Activated T-helper 1 cell treated with anti-CD3 and anti-CD28 coated beads, Interleukin-2, amount 50 U/mL, for 16 hours (primary cell): ENCODE measurements around the gene GPR18.
"Not testable (repeated sequence)": the region's sequence is repeated elsewhere in the genome, so short reads cannot be mapped to it uniquely, and the experiment has no call there.

ENCODE experiments used
- DNase-seq, 2 donors: peaks; one replicate each; pipeline ENCODE4 v3.0.0-alpha.2; 2020; ENCODE audit warnings: low read depth in 1 of 2, low spot score in 1 of 2

Gene GPR18

DNA sequence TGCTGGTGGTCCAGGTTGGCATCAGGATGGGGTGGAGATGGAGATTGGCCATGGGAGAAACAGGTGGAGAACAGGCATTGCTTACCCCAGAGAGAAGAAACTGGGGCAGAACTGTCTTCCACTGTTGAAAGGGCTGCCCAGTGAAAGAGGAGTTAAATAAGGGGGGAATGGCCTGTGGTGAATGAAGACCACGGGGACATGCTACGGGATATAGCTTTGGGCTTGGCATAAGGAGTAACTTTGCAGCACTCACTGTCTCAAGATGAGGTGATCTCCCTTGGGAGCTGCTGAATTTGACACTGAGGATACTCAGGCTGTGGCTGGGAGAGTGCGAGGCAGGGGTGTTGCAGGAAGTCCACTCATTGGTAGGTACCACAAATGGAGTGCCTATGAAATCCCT lies 10.6 kb upstream of the GPR18 start:
- no peak for DNase-seq

DNA sequence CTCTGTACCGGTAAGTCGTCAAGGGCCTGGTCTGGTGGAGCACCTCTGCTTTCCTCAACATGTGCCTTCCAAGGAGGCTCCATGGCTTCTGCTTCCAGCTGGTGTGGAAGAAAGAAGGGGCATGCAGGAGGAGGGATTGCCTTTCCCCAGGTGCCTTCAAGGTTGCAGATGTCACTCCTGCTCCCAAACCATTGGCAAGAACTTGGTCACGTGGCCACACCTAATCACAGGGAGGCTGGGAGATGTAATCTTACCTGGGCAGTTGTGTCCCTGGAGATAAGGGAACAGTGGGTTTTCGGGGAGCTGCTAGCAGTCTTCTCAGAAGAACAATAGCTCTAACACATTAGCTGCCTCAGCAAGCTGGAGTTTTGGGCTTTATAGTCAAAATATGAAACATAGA lies 9.7 kb upstream of the GPR18 start:
- no peak for DNase-seq

DNA sequence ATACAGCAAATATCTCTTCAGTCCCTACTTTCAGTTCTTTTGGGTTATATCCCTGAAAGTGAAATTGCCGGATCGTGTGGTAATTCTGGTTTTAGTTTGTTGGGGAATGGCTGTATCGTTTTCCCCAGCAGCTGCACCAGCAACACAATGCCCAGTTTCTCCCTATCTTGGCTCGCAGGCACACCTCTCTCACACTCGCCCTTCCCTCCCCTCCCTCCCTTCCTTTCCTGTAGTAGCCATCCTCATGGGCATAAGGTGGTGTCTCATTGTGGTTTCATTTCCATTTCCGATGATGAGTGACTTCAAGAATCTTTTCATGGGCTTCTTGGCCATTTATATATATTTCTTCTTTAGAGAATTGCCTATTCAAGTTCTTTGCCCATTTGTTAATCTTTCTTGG lies 8.6 kb upstream of the GPR18 start:
- no peak for DNase-seq

DNA sequence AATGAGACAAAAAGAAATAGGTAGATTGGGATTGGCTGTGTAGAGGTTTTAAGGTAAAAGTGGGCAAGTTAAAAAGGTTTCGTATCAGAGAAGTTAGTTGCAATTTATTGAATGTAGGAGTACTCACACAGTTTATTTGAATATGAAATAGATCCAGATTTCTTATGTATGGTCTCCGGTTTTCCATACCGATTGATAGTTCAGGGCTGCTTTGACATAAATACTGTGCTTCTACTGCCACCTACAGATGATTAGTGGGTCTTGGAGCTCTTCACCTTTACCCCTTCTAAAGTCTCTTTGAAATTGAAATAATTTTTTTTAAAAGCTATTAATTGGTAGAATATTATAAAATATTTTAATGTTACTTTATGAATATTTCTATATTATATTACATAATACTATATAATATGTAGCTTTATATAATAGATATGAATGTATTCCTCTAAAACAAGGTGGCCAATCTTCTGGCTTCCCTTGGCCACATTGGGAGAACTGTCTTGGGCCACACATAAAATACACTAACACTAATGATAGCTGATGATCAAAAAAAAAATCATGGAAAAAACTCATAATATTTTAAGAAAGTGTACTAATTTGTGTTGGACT lies 7.7 kb upstream of the GPR18 start:
- no peak for DNase-seq

DNA sequence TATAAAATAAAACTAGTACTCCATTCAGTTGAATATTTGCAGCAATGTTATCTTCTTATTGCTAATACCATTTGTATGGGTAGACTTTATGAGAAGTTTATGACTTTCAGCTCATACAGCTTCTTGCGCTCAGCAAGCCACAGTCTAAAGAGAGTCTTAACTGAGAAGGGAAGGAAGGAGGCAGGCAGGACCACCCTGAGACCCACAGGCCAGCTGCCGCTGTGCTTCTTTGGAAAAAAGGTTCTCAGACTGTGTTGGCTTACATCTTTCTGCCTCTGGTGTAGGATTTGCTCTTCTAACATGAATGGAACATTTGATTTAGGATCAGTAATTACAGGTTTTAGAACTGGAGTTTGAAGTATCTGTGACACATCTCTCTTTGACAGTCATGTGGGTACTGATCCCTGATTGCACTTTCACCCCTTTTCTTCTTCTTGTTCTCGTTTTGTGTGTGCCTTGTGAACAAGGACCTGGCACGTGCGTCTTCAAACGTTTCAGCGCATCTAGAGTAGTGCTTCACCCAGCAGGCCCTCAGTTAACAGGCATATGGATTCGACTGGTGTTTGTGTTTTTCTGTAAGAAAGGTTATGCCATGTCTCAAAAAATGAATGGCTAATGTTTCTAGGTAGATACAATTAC lies 7.1 kb upstream of the GPR18 start:
- no peak for DNase-seq

DNA sequence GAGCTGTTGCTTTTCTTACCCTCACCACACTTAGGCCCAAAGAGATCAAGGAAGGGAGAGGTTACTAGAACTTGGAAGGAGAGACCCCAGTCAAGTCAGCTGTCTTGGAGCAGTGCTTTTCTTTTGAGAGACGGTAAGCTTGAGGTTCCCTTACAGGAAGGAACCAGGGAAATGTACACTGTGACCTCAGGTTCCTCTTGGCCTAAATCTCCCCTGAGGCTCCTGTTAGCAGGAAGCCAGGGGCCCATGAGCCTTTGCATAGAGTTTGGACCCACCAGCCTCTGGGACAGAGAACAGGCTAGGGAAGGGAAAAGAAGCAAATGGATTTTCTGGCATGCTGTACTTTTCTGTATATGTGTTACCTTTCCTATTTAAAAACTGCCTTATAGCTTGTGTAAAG lies 5.9 kb upstream of the GPR18 start:
- DNase-seq, result no peak

DNA sequence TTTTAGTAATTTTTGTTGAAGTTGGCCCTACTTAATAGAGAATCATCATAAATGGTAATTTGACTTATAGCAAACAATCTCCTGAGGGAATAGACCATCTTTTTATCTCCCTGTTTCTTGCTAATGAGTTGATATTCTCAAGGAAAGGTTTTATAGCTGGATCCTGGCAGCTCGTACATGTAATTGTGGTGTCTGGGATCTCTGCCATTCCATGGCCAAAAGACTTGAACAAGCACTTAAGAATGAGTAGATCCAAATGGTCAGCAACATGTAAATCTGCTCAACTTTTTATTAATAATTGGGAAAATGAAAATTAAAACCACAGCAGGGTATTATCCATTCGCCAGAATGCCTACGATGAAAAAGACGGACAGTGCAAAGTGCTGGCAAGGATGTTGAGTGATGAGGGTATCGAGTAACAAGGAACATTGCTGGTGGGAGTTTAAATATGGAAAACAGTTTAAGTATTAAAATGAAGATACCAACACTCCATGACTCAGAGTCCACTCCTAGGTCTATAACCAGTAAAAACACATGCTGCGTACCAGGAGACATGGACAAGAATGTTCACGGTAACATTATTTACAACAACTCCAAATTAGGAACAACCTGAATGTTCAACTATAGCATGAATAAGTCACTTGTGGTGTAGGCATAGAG lies 5.1 kb upstream of the GPR18 start:
- DNase-seq, result no peak

DNA sequence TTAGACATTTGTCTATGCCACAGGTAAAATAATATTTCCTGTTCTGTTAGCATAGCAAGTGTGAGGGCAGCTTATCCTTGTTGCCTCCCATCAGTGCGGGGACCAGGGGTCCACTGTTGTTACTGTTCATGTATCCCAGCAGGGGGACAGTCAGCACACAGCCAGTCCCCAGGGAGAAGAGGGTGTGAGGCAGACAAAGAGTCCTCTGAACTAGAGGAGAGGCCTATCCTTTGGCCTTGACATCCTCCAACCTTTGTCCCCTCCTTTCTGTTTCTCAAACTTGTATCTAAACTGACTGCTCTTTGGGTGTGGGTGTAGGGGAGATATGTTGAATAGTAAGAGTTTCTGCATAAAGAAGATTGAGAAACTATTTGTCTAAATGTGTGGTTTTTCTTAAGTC lies 2.9 kb upstream of the GPR18 start:
- DNase-seq, result no peak

DNA sequence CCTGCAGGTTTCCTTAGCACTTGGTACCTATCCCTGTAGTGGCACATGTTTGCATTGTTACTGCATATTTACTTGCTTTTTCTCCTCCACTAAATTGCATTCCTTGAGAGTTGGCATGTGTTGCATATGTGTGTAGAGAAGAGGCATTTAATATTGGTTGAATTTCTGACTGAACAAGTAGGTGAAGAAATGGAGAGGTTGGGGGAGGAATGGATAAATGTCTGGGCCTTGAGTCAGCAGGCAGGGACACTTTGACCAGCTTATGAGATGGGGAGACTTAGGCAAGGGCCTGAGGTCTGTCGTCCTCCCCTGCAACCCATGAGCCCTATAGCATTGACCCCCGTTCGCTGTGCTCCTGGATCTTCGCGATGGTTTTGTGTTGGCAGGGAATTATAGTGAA lies 2.0 kb upstream of the GPR18 start:
- no peak for DNase-seq

DNA sequence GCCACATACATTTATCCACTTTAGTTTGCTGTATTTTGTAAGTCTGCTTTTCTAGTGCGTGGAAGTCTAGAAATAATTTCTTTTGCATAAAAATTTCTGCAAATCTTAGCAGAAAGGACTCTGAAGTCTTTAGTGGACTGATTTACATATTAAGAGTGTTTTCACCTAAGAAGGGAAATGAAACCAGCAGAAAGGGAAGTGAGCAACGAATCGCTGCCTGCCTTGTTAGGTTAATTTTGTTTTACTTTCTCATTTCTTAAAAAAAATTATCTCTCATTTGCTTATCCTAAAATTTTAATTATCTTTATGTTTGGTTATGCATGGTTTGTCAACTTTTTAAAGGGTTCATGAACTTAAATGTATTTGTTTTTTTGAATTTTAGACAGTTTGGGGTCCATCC lies 767 bp upstream of the GPR18 start:
- no peak for DNase-seq

DNA sequence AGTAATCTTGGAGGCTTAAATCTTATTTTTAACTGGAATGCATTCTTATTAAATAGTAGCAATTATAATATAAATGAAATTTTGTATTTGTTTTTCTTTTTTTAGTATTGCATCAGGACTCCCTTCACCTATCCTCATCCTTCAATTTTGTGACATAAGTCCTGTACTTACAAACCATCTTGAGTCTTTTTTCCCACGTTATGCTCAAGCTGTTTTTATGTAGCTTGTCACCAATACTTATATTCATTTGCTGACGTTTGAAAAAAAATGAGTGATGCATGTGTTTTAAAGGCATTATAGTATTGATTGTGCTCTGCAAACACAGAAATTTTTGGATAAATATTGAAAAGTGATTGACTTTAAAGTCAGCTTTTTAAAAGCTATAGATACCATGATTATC lies 888 bp downstream of the GPR18 start:
- no peak for DNase-seq

DNA sequence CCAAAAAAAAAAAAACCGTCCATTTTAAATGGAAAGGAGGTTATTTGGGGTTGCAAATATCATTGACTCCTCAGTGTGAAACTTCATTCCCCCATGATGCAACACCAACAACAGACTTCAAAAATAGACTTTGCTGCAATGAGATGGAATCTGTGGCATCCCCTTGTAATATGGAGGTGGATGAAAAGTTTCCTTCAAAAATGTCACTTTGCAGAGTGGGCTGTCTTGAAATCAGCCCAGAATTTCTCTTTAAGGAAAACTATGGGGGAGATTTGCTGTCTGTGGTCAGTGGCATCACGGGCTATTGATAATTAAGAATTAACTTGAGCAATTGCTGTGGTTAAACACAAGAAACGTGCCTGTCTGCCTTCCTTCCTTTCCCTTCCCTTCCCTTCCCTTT lies 1.5 kb downstream of the GPR18 start:
- DNase-seq, result no peak

DNA sequence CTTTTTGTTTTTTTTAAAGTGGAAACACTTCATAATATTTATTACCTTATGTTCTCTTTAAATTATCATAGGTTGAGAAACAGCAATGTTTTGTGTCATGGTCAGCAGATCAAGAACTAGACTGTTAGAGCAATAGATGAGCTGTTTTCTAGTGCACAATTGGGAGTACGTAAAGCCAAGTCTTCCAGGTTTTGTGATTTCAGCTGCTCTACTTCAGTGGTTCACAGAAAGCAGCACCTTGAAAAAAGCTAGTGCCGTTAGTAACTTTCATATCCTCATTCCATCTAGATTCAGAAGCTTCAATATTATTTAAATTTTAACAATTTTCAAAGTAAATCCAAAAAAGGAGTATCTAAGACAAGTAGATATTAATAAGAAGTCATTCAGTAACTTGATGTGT lies 1.9 kb downstream of the GPR18 start:
- no peak for DNase-seq

DNA sequence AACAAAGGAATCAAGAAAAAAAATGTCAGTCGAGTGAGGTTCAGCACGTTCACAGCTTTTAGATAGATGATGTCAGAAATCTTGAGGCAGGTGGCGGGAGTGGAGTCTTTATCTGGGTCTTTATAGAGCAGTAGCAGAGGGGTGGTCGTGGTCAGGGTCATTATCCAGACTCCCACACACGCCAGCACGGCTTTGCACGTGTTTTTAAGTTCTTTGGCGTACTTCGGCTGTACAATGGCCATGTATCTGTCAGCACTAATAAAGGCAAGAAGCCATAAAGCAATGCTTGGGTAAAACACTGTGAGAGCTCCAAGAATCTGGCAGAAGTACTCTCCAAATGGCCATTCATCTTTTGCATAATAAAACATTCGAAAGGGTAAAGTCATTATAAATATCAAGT lies 2.9 kb downstream of the GPR18 start:
- DNase-seq, result no peak

DNA sequence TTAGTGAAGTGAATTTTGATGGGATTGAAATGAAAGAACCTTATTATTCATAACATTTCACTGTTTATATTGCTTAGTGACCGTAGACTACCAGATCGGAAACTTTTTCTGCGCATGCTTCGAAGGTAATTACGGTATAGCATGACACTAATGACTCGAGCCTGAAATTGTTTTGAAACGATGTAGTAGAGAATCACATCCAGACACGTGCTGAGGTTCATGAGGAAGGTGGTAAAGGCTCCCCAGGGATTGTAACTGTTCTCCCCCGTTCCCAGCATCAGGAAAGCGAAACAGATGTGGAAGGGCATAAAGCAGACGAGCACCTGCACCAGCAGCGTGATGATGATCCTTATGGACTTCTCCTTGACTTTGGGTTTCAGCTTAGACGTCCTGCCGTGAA lies 3.3 kb downstream of the GPR18 start:
- DNase-seq, result no peak

DNA sequence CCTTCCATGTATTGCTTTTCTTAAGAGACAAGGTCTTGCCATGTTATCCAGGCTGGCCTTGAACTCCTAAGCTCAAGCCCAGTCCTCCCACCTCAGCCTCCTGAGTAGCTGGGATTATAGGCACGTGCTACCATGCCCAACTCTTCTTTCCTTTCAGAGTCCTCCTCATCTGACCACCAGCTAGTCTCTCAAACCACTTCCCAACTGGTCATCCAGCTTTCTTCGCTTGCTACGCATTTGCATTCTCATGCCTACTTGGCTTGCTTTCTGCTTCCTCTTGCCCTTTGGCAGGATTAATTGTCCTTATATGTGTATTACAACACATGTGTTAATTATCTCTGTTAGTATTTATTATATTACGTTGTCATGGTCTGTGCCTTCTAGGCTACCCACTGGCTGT lies 6.3 kb downstream of the GPR18 start:
- DNase-seq, result no peak

DNA sequence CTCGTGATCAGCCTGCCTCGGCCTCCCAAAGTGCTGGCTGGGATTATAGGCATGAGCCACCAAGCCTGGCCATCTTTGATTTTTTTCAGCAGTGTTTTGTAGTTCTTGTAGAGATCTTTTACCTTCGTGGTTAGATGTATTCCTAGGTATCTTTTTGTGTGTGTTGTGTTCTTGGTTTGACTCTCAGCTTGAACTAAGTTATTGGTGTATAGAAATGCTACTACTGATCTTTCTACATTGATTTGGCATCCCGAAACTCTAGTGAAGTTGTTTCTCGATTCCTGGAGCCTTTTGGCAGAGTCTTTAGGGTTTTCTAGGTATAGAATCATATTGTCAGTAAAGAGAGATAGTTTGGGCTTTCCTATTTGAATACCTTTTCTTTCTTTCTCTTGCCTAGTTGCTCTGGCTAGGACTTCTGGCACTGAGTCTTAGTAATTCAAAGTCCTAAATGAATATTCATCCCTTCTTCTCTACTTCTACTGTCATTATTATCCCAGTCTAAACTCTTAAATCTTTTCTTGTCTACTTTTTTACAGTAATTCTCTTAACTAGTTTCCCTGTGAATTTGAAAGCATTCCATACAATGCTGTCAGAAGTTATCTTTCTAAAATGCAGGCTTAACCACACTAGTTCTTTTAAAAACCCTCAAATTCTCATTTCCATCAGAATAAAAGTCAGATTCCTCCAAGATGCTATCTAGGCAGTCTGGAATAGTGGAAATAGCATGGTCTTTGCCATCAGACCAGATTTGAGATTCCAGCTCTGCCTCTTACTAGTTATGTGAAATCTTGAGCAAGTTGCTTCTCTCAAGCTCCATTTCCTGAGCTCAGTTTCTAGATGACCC lies 7.0 kb downstream of the GPR18 start:
- DNase-seq, result no peak

DNA sequence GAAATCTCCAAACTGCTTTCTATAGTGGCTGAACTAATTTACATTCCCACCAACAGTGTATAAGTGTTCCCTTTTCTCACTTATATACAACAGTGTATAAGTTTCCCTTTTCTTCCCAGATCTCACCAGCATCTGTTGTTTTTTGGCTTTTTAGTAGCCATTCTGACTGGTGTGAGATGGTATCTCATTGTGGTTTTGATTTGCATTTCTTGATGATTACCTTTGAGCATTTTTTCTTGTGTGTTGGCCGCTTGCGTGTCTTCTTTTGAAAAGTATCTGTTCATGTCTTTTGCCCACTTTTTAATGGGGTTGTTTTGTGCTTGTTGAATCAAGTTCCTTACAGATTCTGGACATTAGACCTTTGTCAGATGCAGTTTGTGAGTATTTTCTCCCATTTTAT lies 8.6 kb downstream of the GPR18 start:
- not testable (repeated sequence) for DNase-seq

DNA sequence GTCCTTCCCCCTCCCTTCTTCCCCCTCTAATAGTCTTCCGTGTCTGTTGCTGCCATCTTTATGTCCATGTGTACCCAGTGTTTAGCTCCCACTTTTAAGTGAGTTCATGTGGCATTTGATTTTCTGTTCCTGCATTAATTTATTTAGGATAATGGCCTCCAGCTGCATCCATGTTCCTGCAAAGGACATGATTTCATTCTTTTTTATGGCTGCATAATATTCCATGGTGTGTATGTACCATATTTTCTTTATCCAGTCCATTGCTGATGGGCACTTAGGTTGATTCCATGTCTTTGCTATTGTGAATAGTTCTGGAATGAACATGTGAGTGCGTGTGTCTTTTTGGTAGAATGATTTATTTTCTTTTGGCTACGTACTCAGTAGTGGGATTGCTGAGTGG lies 9.0 kb downstream of the GPR18 start:
- DNase-seq, result not testable (repeated sequence)

DNA sequence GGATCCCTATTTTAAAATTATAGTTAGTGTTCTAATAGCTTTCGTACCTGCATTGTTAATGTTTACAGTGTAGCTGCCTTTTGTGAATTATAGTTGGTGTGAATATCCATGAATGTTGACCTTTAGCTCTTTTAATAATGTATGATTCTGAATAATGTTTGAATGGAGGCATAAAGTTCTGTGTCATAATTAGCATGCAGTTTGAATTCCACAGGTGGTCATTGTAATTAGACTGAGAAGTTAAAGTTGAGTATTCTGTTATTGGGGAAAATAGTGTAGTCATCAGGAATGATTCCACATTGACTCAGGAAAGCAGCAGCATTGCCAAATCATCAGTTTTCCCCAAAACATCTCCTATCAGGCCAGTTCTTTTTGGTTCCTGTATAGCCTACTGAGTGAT lies 12.1 kb downstream of the GPR18 start:
- DNase-seq, result no peak

DNA sequence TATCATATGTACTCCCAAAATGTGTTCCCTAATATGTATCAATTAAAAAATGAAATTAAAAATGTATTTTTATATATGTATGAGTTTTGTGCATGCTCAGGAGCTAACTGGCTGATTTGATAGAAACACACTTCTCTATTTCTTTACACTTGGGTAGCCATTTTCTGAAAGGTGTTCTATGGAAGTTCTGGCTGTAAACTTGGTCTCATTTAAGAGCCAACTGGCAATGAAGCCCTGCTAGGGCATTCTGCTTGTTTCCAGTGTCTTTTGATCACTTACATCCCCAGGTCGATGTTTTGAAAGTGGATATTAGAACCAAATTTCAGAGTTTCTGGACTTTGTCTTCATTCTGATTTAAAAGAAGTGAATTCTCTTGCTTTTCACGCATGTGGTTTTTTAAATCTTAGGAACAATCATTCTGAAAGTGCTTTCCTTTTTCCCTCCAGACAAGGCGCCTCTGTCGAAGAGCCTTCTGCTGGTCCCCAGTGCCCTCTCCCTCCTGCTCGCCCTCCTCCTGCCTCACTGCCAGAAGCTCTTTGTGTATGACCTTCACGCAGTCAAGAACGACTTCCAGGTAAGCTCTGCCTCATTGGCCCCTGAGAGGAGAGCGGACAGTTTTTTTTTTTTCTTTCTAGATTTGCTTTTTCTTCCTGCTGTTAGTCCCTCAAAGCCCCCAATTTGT lies 20.1 kb downstream of the GPR18 start:
- no peak for DNase-seq
